B cell (primary cell): ENCODE measurements around the gene GEMIN5. TPM values are rescaled to one million over a fixed set of nuclear protein-coding genes. Genes with fewer than 3 reads are reported as not detected.

Source experiments
- ATAC-seq: fragments of 200-7000 bp; cut with Tn5 transposase; one replicate; pipeline ENCODE4 v1.10.0; 2021; ENCODE audit warnings: low read depth, mild to moderate bottlenecking, moderate number of reproducible peaks, moderate library complexity
- CTCF ChIA-PET: fragments of 350-600 bp; sonication (Branson Sonifier 250); formaldehyde crosslinking; loops from one replicate; lab custom pipeline; 2021; ENCODE audit warnings: antibody characterized with exemption, inconsistent platforms; lab: Charles Lee
- POLR2A ChIA-PET: fragments of 350-600 bp; sonication (Branson Sonifier 250); formaldehyde crosslinking; loops from one replicate; lab custom pipeline; 2021; ENCODE audit warnings: antibody characterized with exemption; lab: Charles Lee
- DNase-seq: peaks from one replicate; pipeline ENCODE4 v3.0.0; 2013
- H2AFZ ChIP-seq: 2 replicates; pipeline ENCODE4 v1.6.1; 2012; ENCODE audit warnings: mild to moderate bottlenecking, low read depth, low read length; ENCODE audit not compliant: insufficient read depth, poor library complexity, severe bottlenecking
- H3K27ac ChIP-seq, 2 donors: 1 replicate in 1 of 2; 2 replicates in 1 of 2; pipeline ENCODE4 v1.5.1; 2012 to 2013; ENCODE audit warnings: low read length in 2 of 2, mild to moderate bottlenecking in 2 of 2, moderate library complexity in 1 of 2
- H3K27me3 ChIP-seq, 4 experiments: fragments of 200-600 bp in 1 of 4; sonication (generic) in 1 of 4; replicated peaks in 1 of 4; 1 replicate in 2 of 4; 2 replicates in 2 of 4; pipeline versions ENCODE4 v1.6.1 to v1.7.0; 2013 to 2016; ENCODE audit warnings: low read length in 3 of 4, mild to moderate bottlenecking in 2 of 4, mixed read lengths in 1 of 4, moderate library complexity in 1 of 4; ENCODE audit not compliant: insufficient read depth in 4 of 4, control insufficient read depth in 3 of 4; ENCODE audit errors: control extremely low read depth in 1 of 4
- H3K36me3 ChIP-seq, 2 experiments: replicated peaks in 1 of 2; 1 replicate in 1 of 2; 2 replicates in 1 of 2; pipeline versions ENCODE4 v1.6.1 to v1.7.1; 2013; ENCODE audit warnings: low read length in 1 of 2; ENCODE audit not compliant: insufficient read depth in 2 of 2, control insufficient read depth in 1 of 2; ENCODE audit errors: control extremely low read depth in 1 of 2, extremely low read depth in 1 of 2
- H3K4me1 ChIP-seq, 2 donors: fragments of 200-600 bp in 1 of 2; sonication (generic) in 1 of 2; 1 replicate in 1 of 2; 2 replicates in 1 of 2; pipeline versions ENCODE4 v1.5.1 to v1.6.1; 2013 to 2017; ENCODE audit warnings: low read length in 2 of 2; ENCODE audit not compliant: control insufficient read depth in 2 of 2, insufficient read depth in 2 of 2
- H3K4me2 ChIP-seq: replicated peaks from 2 replicates; pipeline ENCODE3; 2012; ENCODE audit warnings: mild to moderate bottlenecking, low read depth, low read length; ENCODE audit not compliant: poor library complexity, severe bottlenecking
- H3K4me3 ChIP-seq, 5 experiments: fragments of 200-600 bp in 1 of 5; sonication (generic) in 1 of 5; 1 replicate in 3 of 5; 2 replicates in 2 of 5; pipeline versions ENCODE4 v1.5.1 to v1.7.0; 2011 to 2016; ENCODE audit warnings: low read length in 4 of 5, mild to moderate bottlenecking in 4 of 5, low read depth in 2 of 5, control low read depth in 1 of 5, moderate library complexity in 1 of 5; ENCODE audit not compliant: insufficient read depth in 1 of 5; ENCODE audit errors: control extremely low read depth in 1 of 5, extremely low read depth in 1 of 5
- H3K79me2 ChIP-seq: fragments of 200-600 bp; sonication (generic); one replicate; pipeline ENCODE4 v1.6.0; 2016; ENCODE audit warnings: low read length; ENCODE audit not compliant: control insufficient read depth, insufficient read depth
- H3K9ac ChIP-seq: fragments of 200-600 bp; sonication (generic); 2 replicates; pipeline ENCODE4 v1.6.1; 2017; ENCODE audit warnings: mild to moderate bottlenecking, low read length, moderate library complexity
- H3K9me3 ChIP-seq, 3 donors: one replicate each; pipeline versions ENCODE4 v1.6.1 to v1.7.1; 2013; ENCODE audit warnings: low read length in 2 of 3; ENCODE audit not compliant: control insufficient read depth in 2 of 3, insufficient read depth in 1 of 3; ENCODE audit errors: control extremely low read depth in 1 of 3
- H4K20me1 ChIP-seq: 2 replicates; pipeline ENCODE4 v1.6.0; 2012; ENCODE audit warnings: mild to moderate bottlenecking, low read length; ENCODE audit not compliant: insufficient read depth, control insufficient read depth, poor library complexity, severe bottlenecking
- H3K27ac Mint-ChIP-seq: one replicate; pipeline ENCODE4 v1.8.0; 2021; ENCODE audit warnings: mixed read lengths
- H3K27me3 Mint-ChIP-seq: one replicate; pipeline ENCODE4 v1.8.0; 2021; ENCODE audit warnings: mixed read lengths
- H3K4me1 Mint-ChIP-seq: one replicate; pipeline ENCODE4 v1.8.0; 2021; ENCODE audit warnings: mixed read lengths
- H3K4me3 Mint-ChIP-seq: one replicate; pipeline ENCODE4 v1.8.0; 2021; ENCODE audit warnings: mixed read lengths
- H3K9me3 Mint-ChIP-seq: one replicate; pipeline ENCODE4 v1.8.0; 2022; ENCODE audit warnings: mixed read lengths; ENCODE audit not compliant: insufficient read depth
- CTCF ChIP-seq: fragments of 200-600 bp; IDR thresholded peaks from one replicate; pipeline ENCODE4 v1.8.0; 2022; ENCODE audit warnings: antibody characterized with exemption, mild to moderate bottlenecking
- EZH2 ChIP-seq: IDR thresholded peaks from 2 replicates; pipeline ENCODE4 v1.6.1; 2012; ENCODE audit warnings: borderline replicate concordance, low read depth, mild to moderate bottlenecking, moderate library complexity, low read length; ENCODE audit not compliant: insufficient read depth, poor library complexity, severe bottlenecking
- WGBS: methylation state at CpG from one replicate; pipeline ENCODE4 v1.1.5; 2013; ENCODE audit warnings: missing lambda C conversion rate; ENCODE audit not compliant: insufficient coverage; 5-methylcytosine and 5-hydroxymethylcytosine counted together
- intact Hi-C: fragments of 100-400 bp; cut with micrococcal nuclease; formaldehyde crosslinking; loops from one replicate; pipeline ENCODE4 v1.10.0; 2022
- polyA plus RNA-seq: library from polyadenylated mRNA; depleted of rRNA; stranded (reverse); fragments of >200 nt; gene quantifications from 2 replicates; pipeline ENCODE4 v1.2.3, GENCODE V29; 2012
- total RNA-seq, 2 donors: library from RNA; stranded (reverse); fragments of 120-200 nt in 1 of 2; gene quantifications; 1 replicate in 1 of 2; 2 replicates in 1 of 2; pipeline versions ENCODE4 v1.2.3 to v1.2.4, GENCODE V29; 2013 to 2022

GEMIN5 gene
- total and polyA plus RNA-seq, 2 donors (not counting 1 experiment from before 2014, with no cell fraction given): 3.6 to 15.5 TPM

- peak overlapping the region; percentile 95 for H3K4me3 Mint-ChIP-seq
- ChIA-PET POLR2A (interaction anchor here (0.9 to 1.0 kb wide), 2 partner anchors 80 to 96 kb away, joined by 3 read pairs; partner anchors contain the start of gene GEMIN5), CTCF (interaction anchor here (1.0 to 1.1 kb wide), 3 partner anchors 70 to 100 kb away, joined by 3 read pairs; no protein-coding TSS in a partner anchor)
- ATAC-seq (peak; percentile 58), DNase-seq (peak; percentile 95)
- Histone ChIP-seq H3K27ac (peak overlapping the region; percentile 98 to 99), H3K4me2 (peak overlapping the region; percentile 85), H2AFZ (peak overlapping the region; percentile 89), H3K27me3 (no peaks in the 10 kb centered on the region), H4K20me1 (peaks cover 17% of the 10 kb centered on the region), H3K79me2 (peaks cover 46% of the 10 kb centered on the region), H3K9ac (peak overlapping the region; percentile 93), H3K4me3 (peak overlapping the region; percentile 79 to 100 (median 85)), H3K4me1 (peaks cover 34 to 37% of the 10 kb centered on the region in 2 donors), H3K9me3 (no peaks in the 10 kb centered on the region), H3K36me3 (no peaks in the 10 kb centered on the region)
- intact Hi-C loops: loop anchor here (1.0 to 2.0 kb wide), 5 partner anchors 45 to 412 kb away; partner anchors contain the start of genes GEMIN5 and SAP30L
- H3K27me3 Mint-ChIP-seq: no peaks in the 10 kb centered on the region
- no peaks in the 10 kb centered on the region for H3K9me3 Mint-ChIP-seq
- under 1% methylated on average over 37 of the region's 59 CpGs for WGBS
- H3K4me1 Mint-ChIP-seq: peaks cover 39% of the 10 kb centered on the region
- peak overlapping the region; percentile 98 for H3K27ac Mint-ChIP-seq
- TF ChIP-seq EZH2 (no peak), CTCF (no peak)
Observed at GRCh38 chr5:154857530-154858296, 80.3 kb downstream of the GEMIN5 start.

GRCh38 chr5:154851351-154851750 is 86.7 kb downstream of the GEMIN5 start:
- ChIA-PET CTCF (interaction anchor here (1.1 kb wide), 1 partner anchor 201 kb away, joined by 3 read pairs; no protein-coding TSS in a partner anchor), POLR2A (no interaction called here)
- no peak overlapping the region for H3K4me3 Mint-ChIP-seq
- whole genome bisulfite sequencing: 92% methylated on average over 3 of the region's 3 CpGs
- Histone ChIP-seq H3K79me2 (no peaks in the 10 kb centered on the region), H3K27ac (no peak overlapping the region), H2AFZ (no peak overlapping the region), H4K20me1 (no peaks in the 10 kb centered on the region), H3K4me3 (no peak overlapping the region), H3K27me3 (no peaks in the 10 kb centered on the region), H3K9me3 (no peaks in the 10 kb centered on the region), H3K36me3 (no peaks in the 10 kb centered on the region), H3K4me1 (peaks cover 0 to 7% of the 10 kb centered on the region in 2 donors), H3K9ac (no peak overlapping the region), H3K4me2 (no peak overlapping the region)
- no peaks in the 10 kb centered on the region for H3K4me1 Mint-ChIP-seq
- intact Hi-C loops: no loop called here
- no peaks in the 10 kb centered on the region for H3K9me3 Mint-ChIP-seq
- no peak for TF ChIP-seq CTCF
- no peak for TF ChIP-seq EZH2
- H3K27ac Mint-ChIP-seq: no peak overlapping the region
- no peaks in the 10 kb centered on the region for H3K27me3 Mint-ChIP-seq
- no peak for DNase-seq
- no peak for ATAC-seq
